ENCODE data around the gene LMF1.

- TF ChIP-seq MYC (IDR thresholded peaks at IDR 0.05; ENCODE audit: low read depth, low read length) (no peak), CTCF (IDR thresholded peaks at IDR 0.05; ENCODE audit: low read depth, low read length) (no peak), POLR2A (IDR thresholded peaks at IDR 0.05; ENCODE audit: extremely low read depth, insufficient read length) (no peak)
These were observed 87.4 kb downstream of the LMF1 start for GRCh38 chr16:883340-883739.
